ENCODE results near the gene POLR1C. TPM values are rescaled to one million over a fixed set of nuclear protein-coding genes. Genes with fewer than 3 reads are reported as not detected.

Gene POLR1C
- total RNA-seq, 1 experiment from 2014 or later = 84.6 TPM

GRCh38 chr6:43490523-43490939 is 26.4 kb upstream of the POLR1C start:
- Histone ChIP-seq H3K4me3 (replicated peaks in 1 of 2; ENCODE audit: low read depth in 1 of 2, low read length in 2 of 2) (no peak overlapping the region), H3K36me3 (ENCODE audit: control insufficient read depth in 1 of 2, insufficient read depth in 2 of 2, low read length in 2 of 2) (no peaks in the 10 kb centered on the region), H2AFZ (ENCODE audit: low read depth, low read length, poor library complexity, severe bottlenecking) (no peak overlapping the region), H3K27ac (ENCODE audit: low read depth, low read length) (no peak overlapping the region), H3K79me2 (ENCODE audit: insufficient read depth, low read length) (peaks cover 48% of the 10 kb centered on the region), H3K4me1 (ENCODE audit: control insufficient read depth in 1 of 2, insufficient read depth in 2 of 2, low read length in 2 of 2) (peaks cover 11 to 36% of the 10 kb centered on the region in 2 experiments), H3K4me2 (ENCODE audit: low read length) (no peak overlapping the region), H3K27me3 (ENCODE audit: insufficient read depth, low read length) (no peaks in the 10 kb centered on the region), H3K9me3 (ENCODE audit: control insufficient read depth in 1 of 2, insufficient read depth in 1 of 2, low read depth in 1 of 2, low read length in 2 of 2) (no peaks in the 10 kb centered on the region), H3K9me2 (ENCODE audit: insufficient read depth) (no peaks in the 10 kb centered on the region), H4K20me1 (ENCODE audit: insufficient read depth) (no peaks in the 10 kb centered on the region), H3K9ac (ENCODE audit: low read length) (no peak overlapping the region)
- intact Hi-C loops (cut with micrococcal nuclease) = no loop called here
- no peak for TF ChIP-seq EGR1 (IDR thresholded peaks at IDR 0.05; ENCODE audit: low read depth)
- no peak for TF ChIP-seq CBX3 (IDR thresholded peaks at IDR 0.05; ENCODE audit: low read depth)
- no peak for TF ChIP-seq POLR2A (IDR thresholded peaks at IDR 0.05; ENCODE audit: borderline replicate concordance, extremely low read depth, insufficient read depth, insufficient read length)
- no peak for TF ChIP-seq JUND (IDR thresholded peaks at IDR 0.05)
- no peak for TF ChIP-seq ZFX (IDR thresholded peaks at IDR 0.05)
- TF ChIP-seq ZBTB33 (IDR thresholded peaks at IDR 0.05; ENCODE audit: extremely low read depth, insufficient replicate concordance, low read length) = no peak
- no peak for TF ChIP-seq CEBPB (IDR thresholded peaks at IDR 0.05; ENCODE audit: low read depth)
- no peak for TF ChIP-seq SIN3A (IDR thresholded peaks at IDR 0.05; ENCODE audit: low read depth)
- no peak for TF ChIP-seq ATF3 (IDR thresholded peaks at IDR 0.05)
- no peak for TF ChIP-seq EZH2 (IDR thresholded peaks at IDR 0.05)
- no peak for TF ChIP-seq CTCF (IDR thresholded peaks at IDR 0.05 in 2 of 3, conservative IDR thresholded peaks at IDR 0.05 in 1 of 3; ENCODE audit: borderline replicate concordance in 1 of 3, insufficient read depth in 1 of 3, low read depth in 2 of 3, low read length in 2 of 3)
- no peak for TF ChIP-seq MAX (IDR thresholded peaks at IDR 0.05)
- TF ChIP-seq FOSL1 (IDR thresholded peaks at IDR 0.05; ENCODE audit: low read depth) = no peak
- TF ChIP-seq REST (IDR thresholded peaks at IDR 0.05; ENCODE audit: low read depth) = no peak
- TF ChIP-seq YY1 (IDR thresholded peaks at IDR 0.05; ENCODE audit: extremely low read depth, insufficient replicate concordance, low read depth, low read length) = no peak
- TF ChIP-seq ELF1 (IDR thresholded peaks at IDR 0.05; ENCODE audit: borderline replicate concordance, low read depth) = no peak
- ChIA-PET POLR2A (no interaction called here), CTCF (interaction anchor here (1.7 kb wide), 1 partner anchor 15 kb away, joined by 7 read pairs; no protein-coding TSS in a partner anchor), RAD21 (ENCODE audit: low non-redundant PET in 1 of 2, low total read pairs in 2 of 2, uncharacterized antibody in 2 of 2, unreplicated experiment in 2 of 2) (no interaction called here)
- no peak for DNase-seq (ENCODE audit: low read depth, low spot score)
- no TSS peak for BruUV-seq (replicated peaks)
- ATAC-seq = no peak

All from HCT116 (cell line).